DMS114 treated with DMSO at 0.1 percent for 48 hours (cell line): ENCODE results near the gene ADAR.

Experiments
- DNase-seq: peaks from one replicate; lab custom pipeline; 2025; ENCODE audit not compliant: unreplicated experiment; lab: John Stamatoyannopoulos, UW

The ADAR gene

GRCh38 chr1:154586641-154587040, 21.3 kb downstream of the ADAR start:
- no peak for DNase-seq

GRCh38 chr1:154586231-154586630, 21.8 kb downstream of the ADAR start:
- no peak for DNase-seq

GRCh38 chr1:154584267-154584994, 23.6 kb downstream of the ADAR start:
- no peak for DNase-seq

- DNase-seq = no peak
Measured at GRCh38 chr1:154583773-154584172, 24.2 kb downstream of the ADAR start.

GRCh38 chr1:154582885-154583284, 25.1 kb downstream of the ADAR start:
- no peak for DNase-seq

GRCh38 chr1:154581766-154582165, 26.2 kb downstream of the ADAR start:
- no peak for DNase-seq

- DNase-seq = no peak
Measured at GRCh38 chr1:154579374-154579773, 28.6 kb downstream of the ADAR start.

GRCh38 chr1:154578058-154578418, 29.9 kb downstream of the ADAR start:
- DNase-seq = no peak

- DNase-seq = no peak
Measured at GRCh38 chr1:154577346-154578057, 30.5 kb downstream of the ADAR start.

GRCh38 chr1:154575951-154576566, 31.9 kb downstream of the ADAR start:
- DNase-seq = no peak

- DNase-seq = no peak
Measured at GRCh38 chr1:154575147-154575927, 32.6 kb downstream of the ADAR start.

GRCh38 chr1:154574716-154575115, 33.3 kb downstream of the ADAR start:
- DNase-seq = no peak

GRCh38 chr1:154573168-154573510, 34.8 kb downstream of the ADAR start:
- DNase-seq = no peak

GRCh38 chr1:154572468-154573167, 35.4 kb downstream of the ADAR start:
- no peak for DNase-seq

- DNase-seq = no peak
Measured at GRCh38 chr1:154571964-154572288, 36.1 kb downstream of the ADAR start.

- DNase-seq = no peak
Measured at GRCh38 chr1:154571244-154571963, 36.6 kb downstream of the ADAR start.

- DNase-seq = no peak
Measured at GRCh38 chr1:154568157-154568815, 39.7 kb downstream of the ADAR start.

GRCh38 chr1:154567386-154568156, 40.4 kb downstream of the ADAR start, which contains the start of gene CHRNB2:
CHRNB2 (plus strand) TSS chr1:154567778; CDS start chr1:154568045, 267 bp downstream.
- no peak for DNase-seq

- no peak for DNase-seq
Measured at GRCh38 chr1:154565876-154566275, 42.1 kb downstream of the ADAR start.
